NOMO-1 treated with dmso at 0.1 percent for 144 hours (cell line): ENCODE data around the gene TRABD.
A peak's percentile ranks its signal among the peaks of the same experiment; 100 is the strongest.
"Not testable (repeated sequence)": the region's sequence is repeated elsewhere in the genome, so short reads cannot be mapped to it uniquely, and the experiment has no call there.

ENCODE experiments used
- DNase-seq: peaks from one replicate; lab custom pipeline; 2025; ENCODE audit not compliant: unreplicated experiment; lab: John Stamatoyannopoulos, UW

The TRABD gene

DNA sequence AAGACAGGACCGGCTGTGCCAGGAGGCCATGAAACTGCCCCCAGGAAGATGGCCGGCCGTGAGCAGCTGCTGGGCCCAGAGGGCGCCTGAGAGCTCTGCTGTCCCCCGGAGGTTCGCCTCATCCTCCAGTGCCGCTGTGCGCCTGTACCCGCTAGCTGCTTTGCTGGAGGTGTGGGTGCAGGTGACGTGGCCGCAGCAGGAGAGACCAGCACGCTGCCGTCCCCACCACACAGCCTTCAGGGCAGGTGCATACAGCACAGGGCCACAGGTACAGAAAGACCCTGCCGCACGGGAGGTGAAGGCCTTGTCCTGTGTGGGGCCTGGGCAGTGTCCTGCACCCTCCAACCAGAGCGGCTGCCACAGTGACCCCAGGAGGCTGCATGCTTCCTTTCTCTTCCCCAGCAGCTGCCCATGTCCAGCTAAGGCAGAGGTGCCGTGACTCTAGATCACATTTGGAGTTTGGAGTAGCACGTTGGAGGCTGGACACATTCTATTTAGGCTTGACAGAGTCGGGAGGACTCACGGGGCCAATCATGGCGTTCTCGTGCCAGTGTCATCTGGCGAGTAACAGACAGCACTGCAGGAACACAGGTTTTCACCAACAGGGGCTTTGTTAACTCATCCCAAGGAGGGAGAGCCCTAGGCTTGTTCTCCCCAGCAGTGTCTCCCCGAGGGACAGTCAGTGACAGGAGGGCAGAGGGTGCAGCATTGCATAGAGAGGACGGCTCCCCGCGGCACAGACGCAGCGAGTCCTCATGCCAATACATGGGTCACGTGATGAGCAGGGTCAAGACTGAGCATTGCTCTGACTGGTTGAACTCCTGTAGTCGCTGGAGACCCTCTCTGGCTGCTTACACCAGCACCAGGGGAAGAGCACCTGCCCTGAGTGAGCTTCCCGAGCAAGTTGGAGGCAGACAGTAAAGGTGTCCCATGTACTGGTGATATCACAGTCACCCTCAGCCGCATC, 33.9 kb upstream of the TRABD start:
- DNase-seq: no peak

DNA sequence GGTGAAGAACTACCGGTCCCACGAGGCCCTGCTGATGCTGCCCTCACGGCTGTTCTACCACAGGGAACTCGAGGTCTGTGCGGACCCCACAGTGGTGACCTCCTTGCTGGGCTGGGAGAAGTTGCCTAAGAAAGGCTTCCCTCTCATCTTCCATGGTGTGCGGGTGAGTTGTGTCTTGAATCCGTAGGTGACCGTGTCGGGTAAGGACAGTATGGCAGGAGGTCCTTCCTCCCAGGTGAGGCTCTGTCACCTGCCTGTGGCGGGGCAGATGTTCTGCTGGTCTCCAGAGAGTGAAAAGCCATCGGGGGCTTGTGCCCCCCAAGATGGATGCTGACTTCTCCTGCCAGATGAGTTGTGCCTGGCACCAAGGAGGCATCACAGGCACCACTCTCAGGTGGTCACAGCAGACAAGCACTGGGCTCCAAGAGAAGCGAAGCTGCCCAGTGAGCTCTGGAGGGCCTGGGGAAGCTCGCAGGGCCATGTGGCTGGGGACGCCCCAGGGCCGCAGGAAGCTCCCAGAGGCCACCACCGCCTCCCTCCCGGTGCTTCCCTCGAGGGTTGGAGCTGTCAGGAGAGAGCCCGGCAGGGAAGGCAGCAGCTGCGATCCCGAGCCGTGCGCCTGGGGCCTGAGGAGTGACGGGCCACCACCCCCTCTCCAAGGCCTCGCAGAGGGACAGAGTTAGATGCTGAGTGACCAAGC, 32.5 kb upstream of the TRABD start:
- DNase-seq: no peak

DNA sequence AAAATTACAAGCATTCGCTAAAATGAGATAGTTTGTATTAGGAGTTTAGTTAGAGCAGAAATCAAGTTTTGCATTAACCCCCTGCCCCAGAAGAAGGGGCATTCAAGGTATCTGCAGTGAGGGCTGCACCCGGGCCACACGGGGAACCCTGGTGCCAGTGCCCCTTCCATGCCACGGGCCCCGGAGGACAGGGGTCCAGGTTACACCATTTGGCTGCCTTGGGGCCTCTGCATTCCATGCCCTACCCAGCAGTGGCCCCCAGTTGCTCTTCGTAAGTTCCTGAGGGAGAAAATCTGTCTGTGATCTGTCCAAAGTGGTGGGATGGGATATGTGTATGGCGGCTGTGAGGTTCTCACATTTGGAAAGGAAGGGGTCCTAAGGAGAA, 32.0 kb upstream of the TRABD start:
- DNase-seq: no peak

DNA sequence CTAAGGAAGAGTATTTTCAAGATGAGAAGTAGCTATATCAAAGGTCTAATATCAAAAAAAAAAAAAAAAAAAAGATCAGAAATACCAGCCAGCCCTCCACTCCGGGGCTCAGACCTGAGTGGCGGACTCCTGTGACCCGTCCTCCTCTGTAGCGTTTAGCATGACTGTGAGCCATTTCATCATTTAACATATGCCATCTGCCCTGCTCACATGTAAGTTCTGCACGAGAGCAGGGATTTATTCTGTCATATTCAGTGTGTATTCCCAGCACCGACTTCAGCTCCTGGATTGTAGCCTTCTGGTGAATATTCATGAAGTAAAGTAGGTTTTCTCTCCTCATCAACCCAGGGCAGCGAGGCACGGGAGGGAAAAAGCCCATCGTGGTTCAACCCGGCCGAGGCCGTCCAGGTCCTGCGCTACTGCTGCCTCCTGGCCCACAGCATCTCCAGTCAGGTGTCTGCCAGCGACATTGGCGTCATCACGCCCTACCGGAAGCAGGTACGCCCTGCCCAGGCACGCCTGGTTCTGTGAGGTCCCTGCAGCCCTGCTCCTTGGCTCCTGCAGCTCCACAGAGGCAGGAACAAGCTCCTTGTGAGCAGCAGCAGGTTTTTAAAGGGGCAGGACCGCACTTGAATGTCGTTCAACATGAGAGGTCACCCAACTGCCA, 27.9 kb upstream of the TRABD start:
- no peak for DNase-seq

DNA sequence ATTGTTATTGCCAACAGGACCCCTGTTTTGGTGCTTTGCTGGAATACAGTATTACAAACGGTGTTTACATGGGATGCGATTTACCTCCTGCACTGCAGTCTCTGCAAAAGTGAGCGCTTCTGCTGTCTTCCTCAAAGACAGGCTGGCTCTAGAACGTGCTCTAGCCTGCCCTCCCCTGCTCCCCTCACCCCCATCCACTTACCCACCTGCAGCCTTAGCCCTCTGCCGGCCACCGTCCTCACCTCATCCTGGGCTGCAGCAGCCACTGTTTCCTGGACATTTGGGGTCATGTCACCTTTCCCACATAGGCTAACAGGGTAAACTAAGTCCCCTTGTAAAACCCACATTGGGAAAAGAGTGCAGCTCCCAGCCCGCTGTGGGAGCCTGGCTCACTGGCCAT, 24.8 kb upstream of the TRABD start:
- DNase-seq: no peak

DNA sequence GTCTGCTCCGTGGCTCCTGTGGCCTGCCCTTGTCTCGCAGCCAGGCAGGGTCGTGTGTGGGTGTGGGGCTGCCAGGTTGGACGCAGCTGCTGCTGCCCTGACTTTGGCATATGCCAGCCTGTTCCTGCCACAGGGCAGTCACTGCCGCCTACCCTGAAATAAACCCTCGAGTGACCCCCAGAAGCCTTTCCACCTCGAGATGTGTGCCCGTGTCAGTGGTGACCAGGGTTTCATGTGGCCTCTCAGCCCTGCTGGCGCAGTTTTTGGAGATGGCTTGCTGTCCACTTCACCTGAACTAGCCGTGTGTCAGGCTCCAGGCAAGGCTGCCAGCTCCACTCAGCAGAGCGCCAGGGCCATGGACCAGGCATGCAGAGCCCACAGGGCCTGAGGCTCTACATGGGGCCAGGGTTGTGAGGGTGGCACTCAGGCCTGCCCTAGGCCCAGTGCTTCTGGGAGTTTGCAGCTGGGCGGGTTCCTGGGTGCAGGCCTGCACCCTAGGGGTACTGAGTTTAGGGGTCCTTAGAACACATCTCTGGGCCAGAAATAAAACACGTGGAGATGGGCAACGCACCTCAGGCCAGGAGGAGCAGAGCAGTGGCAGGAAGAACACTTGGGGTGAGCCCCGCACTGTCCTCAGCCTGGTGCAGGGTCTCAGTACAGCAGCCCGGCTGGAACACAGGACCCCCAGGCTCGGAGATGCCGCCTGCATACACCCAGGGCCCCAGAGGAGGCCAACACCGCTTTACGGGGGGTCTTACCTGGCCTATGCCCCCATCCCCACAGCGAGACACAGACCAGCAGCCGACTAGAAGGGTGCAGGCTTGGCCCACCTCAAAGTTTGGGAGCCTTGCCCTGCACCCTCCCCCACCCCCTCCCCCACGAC, 24.0 kb upstream of the TRABD start:
- no peak for DNase-seq

DNA sequence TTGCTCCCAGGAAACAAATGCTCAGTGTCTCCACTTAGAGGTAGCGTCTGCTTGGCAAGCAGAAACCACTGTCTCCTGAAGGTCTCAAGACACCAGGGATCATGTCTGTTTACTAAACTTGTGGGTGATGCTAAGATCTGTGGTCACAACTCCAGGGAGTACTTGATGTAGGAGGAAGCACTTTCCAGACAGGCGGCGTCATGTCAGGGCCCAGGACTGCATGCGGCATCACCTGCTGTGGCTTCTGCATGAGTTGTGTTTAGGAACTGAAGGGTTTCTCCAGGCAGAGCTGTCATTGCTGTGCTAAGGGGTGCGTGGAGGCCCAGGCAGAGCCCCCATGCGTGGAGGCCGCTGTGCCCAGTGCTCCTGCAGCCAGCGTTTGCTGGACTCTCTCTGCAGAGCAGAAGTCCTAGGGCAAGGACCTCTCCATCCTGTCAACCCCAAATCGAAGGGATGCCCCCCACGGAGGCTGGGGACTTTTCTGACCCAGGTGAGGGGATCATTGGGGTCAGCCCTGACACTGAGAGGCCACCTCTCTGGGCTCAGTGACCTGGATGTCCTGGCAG, 23.2 kb upstream of the TRABD start:
- DNase-seq: no peak

DNA sequence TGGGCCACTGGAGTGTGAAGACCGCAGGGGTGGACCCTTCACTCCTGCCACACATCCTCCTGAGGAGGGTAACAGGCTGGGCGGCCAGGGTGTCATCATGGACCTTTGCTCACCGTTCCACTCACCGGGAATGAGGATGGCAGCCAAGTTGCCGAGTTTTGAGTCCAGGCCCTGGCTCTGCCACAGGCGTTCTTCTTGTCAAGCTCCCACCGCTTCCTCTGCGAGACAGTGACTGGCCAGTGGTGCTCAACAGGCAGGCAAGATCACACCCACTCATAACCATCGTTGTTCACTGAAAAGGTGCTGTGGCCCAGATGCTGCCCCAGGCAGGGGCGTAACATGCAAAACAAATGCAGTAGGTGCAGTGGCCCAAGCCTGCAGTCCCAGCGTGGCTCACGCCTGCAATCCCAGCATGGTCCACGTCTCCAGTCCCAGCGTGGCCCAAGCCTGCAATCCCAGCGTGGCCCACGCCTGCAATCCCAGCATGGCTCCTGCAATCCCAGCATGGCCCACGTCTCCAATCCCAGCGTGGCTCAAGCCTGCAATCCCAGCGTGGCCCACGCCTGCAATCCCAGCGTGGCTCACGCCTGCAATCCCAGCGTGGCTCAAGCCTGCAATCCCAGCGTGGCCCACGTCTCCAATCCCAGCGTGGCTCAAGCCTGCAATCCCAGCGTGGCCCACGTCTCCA, 20.1 kb upstream of the TRABD start:
- DNase-seq: no peak

DNA sequence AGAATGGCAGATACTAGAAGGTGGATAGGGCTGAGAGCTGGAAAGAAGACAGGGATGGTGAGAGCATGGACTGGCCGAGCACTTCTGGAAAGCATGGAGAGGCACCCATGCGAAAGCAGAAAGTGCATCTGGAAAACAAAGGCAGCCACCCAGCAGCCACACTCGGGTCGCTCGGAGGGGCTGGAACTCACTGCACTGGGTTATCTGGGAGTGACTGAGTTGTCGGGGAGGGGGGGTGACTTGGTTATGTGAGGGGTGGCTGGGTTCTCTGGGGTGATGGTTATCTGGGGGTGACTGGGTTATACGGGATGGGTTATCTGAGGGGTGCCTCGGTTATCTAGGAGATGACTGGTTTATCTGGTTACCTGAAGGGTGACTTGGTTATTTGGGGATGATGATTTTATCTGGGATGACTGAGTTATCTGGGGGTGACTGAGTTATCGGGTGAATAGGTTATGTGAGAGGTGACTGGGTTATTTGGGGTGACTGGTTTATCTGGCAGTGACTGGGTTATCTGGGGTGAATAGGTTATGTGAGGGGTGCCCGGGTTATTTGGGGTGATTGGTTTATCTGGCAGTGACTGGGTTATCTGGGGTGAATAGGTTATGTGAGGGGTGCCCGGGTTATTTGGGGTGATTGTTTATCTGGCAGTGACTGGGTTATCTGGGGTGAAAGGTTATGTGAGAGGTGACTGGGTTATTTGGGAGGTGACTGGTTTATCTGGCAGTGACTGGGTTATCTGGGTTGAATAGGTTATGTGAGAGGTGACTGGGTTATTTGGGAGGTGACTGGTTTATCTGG, 17.8 kb upstream of the TRABD start:
- no peak for DNase-seq

DNA sequence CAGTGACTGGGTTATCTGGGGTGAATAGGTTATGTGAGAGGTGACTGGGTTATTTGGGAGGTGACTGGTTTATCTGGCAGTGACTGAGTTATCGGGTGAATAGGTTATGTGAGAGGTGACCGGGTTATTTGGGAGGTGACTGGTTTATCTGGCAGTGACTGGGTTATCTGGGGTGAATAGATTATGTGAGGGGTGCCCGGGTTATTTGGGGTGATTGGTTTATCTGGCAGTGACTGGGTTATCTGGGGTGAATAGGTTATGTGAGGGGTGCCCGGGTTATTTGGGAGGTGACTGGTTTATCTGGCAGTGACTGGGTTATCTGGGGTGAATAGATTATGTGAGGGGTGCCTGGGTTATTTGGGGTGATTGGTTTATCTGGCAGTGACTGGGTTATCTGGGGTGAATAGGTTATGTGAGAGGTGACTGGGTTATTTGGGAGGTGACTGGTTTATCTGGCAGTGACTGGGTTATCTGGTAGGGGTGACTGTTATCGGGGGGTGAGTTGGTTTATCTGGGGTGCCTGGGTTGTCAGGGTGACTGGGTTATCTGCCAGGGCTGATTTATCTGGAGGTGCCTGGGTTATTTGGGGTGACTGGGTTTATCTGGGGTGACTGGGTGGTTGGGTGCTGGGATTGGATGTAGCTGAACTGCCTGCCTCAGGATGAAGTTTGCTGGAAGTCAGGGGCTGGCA, 17.1 kb upstream of the TRABD start:
- not testable (repeated sequence) for DNase-seq

DNA sequence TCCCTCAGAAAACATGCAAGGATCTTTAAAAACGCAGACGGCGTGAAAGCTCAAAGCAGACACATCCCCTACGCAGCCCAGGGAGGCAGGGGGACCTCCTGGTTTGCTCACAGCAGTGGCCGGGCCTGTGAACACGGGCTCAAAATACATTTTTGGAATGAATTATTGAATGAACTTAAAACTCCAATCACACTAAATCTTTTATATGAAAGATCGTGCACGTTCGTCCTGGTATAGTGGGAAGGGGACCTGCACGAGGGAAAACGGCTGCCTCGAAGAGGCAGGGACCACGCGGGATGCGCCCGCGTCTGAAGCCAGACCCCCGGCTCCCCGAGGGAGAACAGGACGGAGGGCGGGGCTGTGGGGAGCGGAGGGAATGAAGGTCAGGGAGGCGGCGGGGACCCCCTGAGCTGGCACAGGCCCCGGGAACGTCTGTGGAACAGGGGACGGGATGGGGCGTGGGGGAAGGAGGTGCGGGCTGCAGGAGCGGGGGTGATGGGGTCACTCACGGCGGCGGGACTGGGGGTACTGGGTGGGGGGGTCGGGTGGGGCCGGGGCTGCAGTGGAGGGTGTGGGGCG, 16.4 kb upstream of the TRABD start:
- no peak for DNase-seq

DNA sequence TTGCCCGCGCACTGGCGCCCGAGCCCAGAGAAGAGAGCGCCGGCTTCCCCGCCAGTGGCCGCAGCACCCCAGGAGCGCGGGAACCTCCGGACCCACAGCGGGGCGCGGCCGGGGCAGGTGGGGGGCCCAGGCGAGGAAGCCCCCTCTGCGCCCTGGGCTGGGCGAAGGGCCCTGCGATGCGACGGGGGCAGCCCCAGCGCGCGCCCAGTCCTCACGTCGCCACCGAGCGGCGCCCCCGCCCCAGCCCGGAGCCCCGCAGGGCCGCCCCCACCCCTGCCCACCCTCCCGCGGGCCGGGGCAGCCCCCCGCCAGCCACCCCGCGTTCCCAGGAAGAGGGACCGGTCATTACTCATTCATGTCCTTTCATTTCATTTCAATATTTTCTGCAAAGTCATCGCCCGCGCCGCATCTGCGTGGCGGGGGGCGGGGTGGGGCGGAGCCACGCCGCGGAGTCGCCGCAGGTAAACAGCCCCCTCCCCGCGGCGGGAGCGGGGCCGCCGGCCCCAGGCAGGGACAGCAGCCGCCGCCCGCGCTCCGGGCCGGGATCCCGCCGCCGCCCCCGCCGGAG, 15.9 kb upstream of the TRABD start:
- DNase-seq: no peak

DNA sequence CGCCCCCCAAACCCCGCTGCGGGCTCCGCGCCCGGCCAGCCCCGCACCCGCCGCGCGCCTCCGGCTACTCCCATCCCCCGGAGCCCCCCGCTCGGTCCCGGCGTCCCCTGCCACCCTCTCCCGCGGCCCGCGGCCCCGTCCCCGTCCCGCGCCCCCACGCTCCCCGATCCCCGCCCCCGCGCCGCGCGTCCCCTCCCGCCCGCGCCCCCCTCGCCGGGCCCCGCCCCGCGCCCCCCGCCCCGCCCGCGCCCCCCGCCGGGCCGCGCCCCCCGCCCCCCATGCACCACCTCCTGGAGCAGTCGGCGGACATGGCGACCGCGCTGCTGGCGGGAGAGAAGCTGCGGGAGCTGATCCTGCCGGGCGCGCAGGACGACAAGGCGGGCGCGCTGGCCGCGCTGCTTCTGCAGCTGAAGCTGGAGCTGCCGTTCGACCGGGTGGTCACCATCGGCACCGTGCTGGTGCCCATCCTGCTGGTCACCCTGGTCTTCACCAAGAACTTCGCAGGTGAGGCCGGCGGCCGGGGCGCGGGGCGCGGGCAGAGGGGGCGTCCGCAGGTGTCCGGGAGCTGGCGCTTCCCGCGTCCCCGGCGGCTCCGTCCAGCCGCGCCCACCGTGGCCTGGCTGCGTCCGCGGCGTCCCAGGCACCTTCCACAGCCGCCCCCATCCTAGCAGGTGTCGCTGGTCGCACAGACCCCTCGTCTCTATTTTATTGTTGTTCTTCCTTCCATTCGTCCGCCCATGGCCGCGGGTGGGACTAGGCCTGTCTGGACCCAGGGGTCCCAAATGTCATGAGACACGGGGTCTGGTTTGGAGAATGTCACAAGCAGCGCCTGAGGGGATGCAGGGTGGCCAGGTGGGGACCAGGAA, 15.0 kb upstream of the TRABD start, which contains the start of gene PANX2:
Gene PANX2, plus strand, starts transcription at position 279 of the 866 bp plus-strand sequence. Its CDS starts 0 bp downstream, at position 279.
- no peak for DNase-seq

DNA sequence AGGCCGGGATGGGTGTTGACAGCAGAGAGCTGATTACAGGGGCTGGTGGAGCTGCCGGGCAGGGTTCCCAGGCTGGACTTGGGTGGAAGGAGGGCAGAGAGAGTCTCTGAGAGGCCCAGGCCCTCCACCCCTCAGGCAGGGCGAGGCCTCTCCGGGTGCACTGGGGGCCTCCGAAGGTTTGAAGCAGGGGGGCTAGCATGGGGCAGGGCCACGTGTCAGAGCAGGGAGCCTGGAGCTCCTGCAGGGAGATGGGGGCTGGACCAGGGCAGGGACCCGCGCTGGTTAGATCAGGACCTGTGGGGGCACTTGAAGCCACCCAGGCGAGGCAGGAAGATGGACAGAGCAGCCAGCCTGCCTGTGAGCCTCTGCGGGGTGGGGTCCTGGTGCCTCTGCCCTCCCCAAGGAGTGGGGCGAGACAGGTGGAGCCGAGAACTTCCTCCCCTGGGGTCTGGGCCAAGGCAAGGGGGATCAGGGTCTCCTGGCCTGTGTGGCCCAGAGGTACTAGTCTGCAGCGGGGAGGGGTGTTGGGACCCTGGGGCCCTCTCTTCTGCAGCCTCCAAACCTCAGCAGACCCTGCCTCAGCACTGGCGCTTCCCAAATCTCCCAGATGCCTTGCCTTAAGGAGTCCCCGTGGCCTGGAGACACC, 14.3 kb upstream of the TRABD start:
- DNase-seq: no peak

DNA sequence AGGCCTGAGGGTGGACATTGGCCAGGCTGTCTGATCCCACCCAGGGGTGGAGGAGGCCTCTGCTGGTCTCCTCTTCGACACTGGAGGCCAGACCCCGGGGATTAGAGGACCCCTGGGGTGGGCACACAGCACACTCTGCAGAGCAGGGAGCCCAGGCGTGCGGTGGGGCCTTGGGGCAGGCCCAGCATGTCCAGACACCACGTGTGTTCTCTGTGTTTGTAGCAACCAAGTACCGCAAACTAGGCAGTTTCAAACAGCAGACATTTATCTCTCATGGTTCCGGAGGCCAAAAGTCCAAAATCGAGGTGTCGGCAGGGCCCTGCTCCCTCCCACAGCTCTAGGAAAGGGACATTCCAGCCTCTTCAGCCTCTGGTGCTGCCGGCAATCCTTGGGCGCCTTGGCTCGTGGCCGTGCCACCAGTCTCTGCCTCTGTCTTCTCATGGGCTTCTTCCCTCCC, 13.7 kb upstream of the TRABD start:
- no peak for DNase-seq

DNA sequence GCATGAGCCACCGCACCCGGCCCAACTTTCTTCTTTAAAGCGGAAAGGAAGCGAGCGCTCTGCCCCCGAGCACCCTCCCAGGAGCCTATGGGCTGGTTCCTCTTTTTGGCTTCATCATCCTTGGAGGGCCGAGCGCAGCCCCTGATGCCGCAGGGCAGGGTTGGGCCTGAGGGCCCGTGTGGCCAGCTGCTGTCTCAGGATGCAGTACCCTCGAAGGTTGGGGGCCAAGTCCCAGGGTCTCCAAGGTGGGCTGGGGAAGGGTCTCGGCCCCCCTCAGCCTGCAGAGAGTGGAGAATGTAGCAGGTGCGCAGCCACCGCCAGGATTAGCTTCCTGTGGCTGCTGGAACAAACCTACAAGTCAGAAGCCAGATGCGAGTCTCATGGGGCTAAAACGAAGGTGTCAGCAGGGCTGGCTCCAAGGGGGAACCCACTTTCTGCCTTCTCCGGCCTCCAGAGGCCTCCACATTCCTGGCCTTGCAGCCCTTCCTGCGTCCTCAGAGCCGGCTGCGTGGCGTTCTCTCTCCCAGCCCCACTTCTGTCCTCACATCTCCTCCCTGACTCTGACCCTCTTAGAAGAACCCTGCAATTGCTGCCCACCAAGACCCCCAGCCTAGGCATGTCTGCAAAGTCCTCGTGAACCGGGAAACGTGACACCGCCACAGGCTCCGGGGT, 12.3 kb upstream of the TRABD start:
- peak; percentile 69 for DNase-seq
